ENCODE data around the gene ZNF580. TPM values are rescaled to one million over a fixed set of nuclear protein-coding genes. Genes with fewer than 3 reads are reported as not detected.

Gene ZNF580
- total and polyA plus RNA-seq, 9 of the 15 experiments (the other 6 are each of a cell fraction or from before 2014, with no cell fraction given): 2.3 to 47.4 (median 6.0) TPM

DNA sequence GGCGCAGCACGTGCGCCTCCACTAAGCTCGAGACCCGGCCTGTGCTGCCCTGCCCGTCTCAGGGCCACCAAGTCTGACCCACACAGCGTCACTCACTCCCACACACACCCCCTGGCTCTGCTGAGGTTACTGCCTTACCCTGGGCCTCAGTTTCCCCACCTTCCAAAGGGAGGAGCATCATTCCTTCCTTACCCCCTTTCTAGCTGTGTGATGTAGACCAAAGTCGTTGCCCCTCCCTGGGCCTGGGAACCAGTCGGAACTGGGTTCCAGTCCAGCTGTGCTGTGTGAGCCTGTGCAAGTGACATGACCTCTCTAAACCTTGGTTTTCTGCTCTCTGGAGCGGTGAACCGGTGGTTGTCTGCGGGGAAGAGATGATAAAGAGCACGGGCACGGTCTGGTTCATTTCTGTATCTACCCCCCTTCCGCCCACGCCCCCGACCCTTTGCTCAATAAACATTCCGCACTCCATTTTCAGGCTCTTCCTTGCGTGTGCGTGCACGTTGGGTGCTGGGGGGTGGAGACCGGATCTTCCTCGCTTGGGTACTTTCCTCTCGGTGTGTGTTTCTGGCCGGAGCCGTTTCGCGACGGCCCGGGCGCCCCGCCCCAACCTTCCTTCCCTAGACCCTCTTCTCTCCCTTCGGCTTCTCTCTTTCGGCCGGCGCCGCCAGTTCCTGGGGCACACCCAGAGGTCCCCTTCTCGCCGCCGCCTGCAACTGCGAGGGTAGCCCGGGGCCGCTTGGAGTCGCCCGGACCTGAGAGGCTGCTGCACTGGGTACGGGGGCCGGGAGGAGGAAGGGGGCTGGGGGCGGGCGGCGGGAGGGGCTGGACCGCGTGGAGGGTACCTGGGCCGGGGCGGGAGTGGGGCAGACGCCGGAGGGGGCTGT is 2.4 kb downstream of the ZNF580 start, which contains the start of gene ZNF581 (continued):
- TF ChIP-seq, protein P1, sequence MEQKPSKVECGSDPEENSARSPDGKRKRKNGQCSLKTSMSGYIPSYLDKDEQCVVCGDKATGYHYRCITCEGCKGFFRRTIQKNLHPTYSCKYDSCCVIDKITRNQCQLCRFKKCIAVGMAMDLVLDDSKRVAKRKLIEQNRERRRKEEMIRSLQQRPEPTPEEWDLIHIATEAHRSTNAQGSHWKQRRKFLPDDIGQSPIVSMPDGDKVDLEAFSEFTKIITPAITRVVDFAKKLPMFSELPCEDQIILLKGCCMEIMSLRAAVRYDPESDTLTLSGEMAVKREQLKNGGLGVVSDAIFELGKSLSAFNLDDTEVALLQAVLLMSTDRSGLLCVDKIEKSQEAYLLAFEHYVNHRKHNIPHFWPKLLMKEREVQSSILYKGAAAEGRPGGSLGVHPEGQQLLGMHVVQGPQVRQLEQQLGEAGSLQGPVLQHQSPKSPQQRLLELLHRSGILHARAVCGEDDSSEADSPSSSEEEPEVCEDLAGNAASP (IDR thresholded peaks at IDR 0.05): no peak
- no peak for TF ChIP-seq ZC3H8 (IDR thresholded peaks at IDR 0.05)
- TF ChIP-seq TFAM (CRISPR knock-in tag; conservative IDR thresholded peaks at IDR 0.05): no peak
- TF ChIP-seq HNRNPLL (IDR thresholded peaks at IDR 0.05; ENCODE audit: low read depth, low read length, poor library complexity, severe bottlenecking): no peak
- no peak for TF ChIP-seq THRAP3 (IDR thresholded peaks at IDR 0.05; ENCODE audit: borderline replicate concordance)
- TF ChIP-seq ZNF696 (CRISPR knock-in tag; conservative IDR thresholded peaks at IDR 0.05): no peak
- peak; percentile 57; the same call in 1 of the 2 replicates for TF ChIP-seq NBN (IDR thresholded peaks at IDR 0.05; ENCODE audit: low read depth)
- TF ChIP-seq SMAD1 (IDR thresholded peaks at IDR 0.05; ENCODE audit: low read depth, low read length, partially characterized antibody): peak; percentile 52
- no peak for TF ChIP-seq ZNF174 (CRISPR knock-in tag; IDR thresholded peaks at IDR 0.05)
- TF ChIP-seq FOXK1 (CRISPR knock-in tag; IDR thresholded peaks at IDR 0.05; ENCODE audit: borderline replicate concordance): no peak
- peak; percentile 80 for TF ChIP-seq TAF1 (IDR thresholded peaks at IDR 0.05; ENCODE audit: control insufficient read depth, extremely low read depth, insufficient read depth, low read length, severe bottlenecking)
- TF ChIP-seq ZBED1 (IDR thresholded peaks at IDR 0.05): peak; percentile 23; the same call in 1 of the 2 replicates
- peak; percentile 39 to 80; a peak in 3 of 4 replicates for TF ChIP-seq HDAC1 (IDR thresholded peaks at IDR 0.05)
- no peak for TF ChIP-seq SRSF9 (IDR thresholded peaks at IDR 0.05; ENCODE audit: borderline replicate concordance, low read depth, low read length)
- TF ChIP-seq RBM25 (IDR thresholded peaks at IDR 0.05; ENCODE audit: low read depth, low read length, severe bottlenecking): peak; percentile 14
- TF ChIP-seq KLF6 (CRISPR knock-in tag; IDR thresholded peaks at IDR 0.05; ENCODE audit: borderline replicate concordance): peak; percentile 34; the same call in 1 of the 2 replicates
- TF ChIP-seq, protein P2, sequence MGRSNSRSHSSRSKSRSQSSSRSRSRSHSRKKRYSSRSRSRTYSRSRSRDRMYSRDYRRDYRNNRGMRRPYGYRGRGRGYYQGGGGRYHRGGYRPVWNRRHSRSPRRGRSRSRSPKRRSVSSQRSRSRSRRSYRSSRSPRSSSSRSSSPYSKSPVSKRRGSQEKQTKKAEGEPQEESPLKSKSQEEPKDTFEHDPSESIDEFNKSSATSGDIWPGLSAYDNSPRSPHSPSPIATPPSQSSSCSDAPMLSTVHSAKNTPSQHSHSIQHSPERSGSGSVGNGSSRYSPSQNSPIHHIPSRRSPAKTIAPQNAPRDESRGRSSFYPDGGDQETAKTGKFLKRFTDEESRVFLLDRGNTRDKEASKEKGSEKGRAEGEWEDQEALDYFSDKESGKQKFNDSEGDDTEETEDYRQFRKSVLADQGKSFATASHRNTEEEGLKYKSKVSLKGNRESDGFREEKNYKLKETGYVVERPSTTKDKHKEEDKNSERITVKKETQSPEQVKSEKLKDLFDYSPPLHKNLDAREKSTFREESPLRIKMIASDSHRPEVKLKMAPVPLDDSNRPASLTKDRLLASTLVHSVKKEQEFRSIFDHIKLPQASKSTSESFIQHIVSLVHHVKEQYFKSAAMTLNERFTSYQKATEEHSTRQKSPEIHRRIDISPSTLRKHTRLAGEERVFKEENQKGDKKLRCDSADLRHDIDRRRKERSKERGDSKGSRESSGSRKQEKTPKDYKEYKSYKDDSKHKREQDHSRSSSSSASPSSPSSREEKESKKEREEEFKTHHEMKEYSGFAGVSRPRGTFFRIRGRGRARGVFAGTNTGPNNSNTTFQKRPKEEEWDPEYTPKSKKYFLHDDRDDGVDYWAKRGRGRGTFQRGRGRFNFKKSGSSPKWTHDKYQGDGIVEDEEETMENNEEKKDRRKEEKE (IDR thresholded peaks at IDR 0.05; ENCODE audit: borderline replicate concordance in 1 of 2, control insufficient read depth in 1 of 2, low read depth in 2 of 2, low read length in 1 of 2): peak in 1 of 2 experiments; percentile 92; a peak in 2 of 4 replicates
- no peak for TF ChIP-seq KAT7 (CRISPR knock-in tag; IDR thresholded peaks at IDR 0.05; ENCODE audit: borderline replicate concordance)
- no peak for TF ChIP-seq CAMTA2 (CRISPR knock-in tag; conservative IDR thresholded peaks at IDR 0.05)
- TF ChIP-seq NEUROD1 (IDR thresholded peaks at IDR 0.05; ENCODE audit: borderline replicate concordance, low read depth, low read length, partially characterized antibody): peak; percentile 84
